ENCODE data around the gene MBP. TPM values are rescaled to one million over a fixed set of nuclear protein-coding genes. Genes with fewer than 3 reads are reported as not detected.

MBP gene
- total and polyA plus RNA-seq, 10 of the 15 experiments (the other 5 are each of a cell fraction or from before 2014, with no cell fraction given), result 12.2 to 67.8 (median 42.1) TPM

GRCh38 chr18:77095391-77096371, 36.9 kb downstream of the MBP start:
- no peak overlapping the region for H3K4me2 ChIP-seq (ENCODE audit: control insufficient read depth, insufficient read depth)
- no peak for DNase-seq (ENCODE audit: low read depth, low spot score)
- no peak overlapping the region; the same call in 1 of the 2 replicates for H3K27ac ChIP-seq (ENCODE audit: control insufficient read depth, insufficient read depth)
- FAIRE-seq, result no peak
- ChIA-PET SMC1A (ENCODE audit: uncharacterized antibody, unreplicated experiment) (interaction anchor here (0.8 to 2.4 kb wide), 11 partner anchors 10 to 131 kb away, joined by 3 to 13 read pairs (median 4); no protein-coding TSS in a partner anchor), POLR2A (interaction anchor here (1.4 to 2.1 kb wide), 3 partner anchors 29 to 34 kb away, joined by 4 to 7 read pairs (median 4); no protein-coding TSS in a partner anchor), CTCF (interaction anchor here (0.8 to 2.4 kb wide), 5 partner anchors 29 to 116 kb away, joined by 3 to 8 read pairs (median 4); no protein-coding TSS in a partner anchor), RAD21 (ENCODE audit: unreplicated experiment) (interaction anchor here (1.0 to 1.8 kb wide), 3 partner anchors 29 to 116 kb away, joined by 4 to 5 read pairs (median 4); no protein-coding TSS in a partner anchor)
- no peak for ATAC-seq
- H3K4me3 ChIP-seq, result no peak overlapping the region
- in situ Hi-C loops (cut with MboI), result no loop called here
- no peak overlapping the region for H3K9ac ChIP-seq (ENCODE audit: control insufficient read depth, insufficient read depth, low read length)
- H3K79me2 ChIP-seq (ENCODE audit: control insufficient read depth, insufficient read depth, low read length), result peaks cover 46% of the 10 kb centered on the region
- 88% methylated on average over 13 of the region's 13 CpGs for WGBS (ENCODE audit: insufficient coverage, insufficient replicate concordance, low lambda C conversion rate, missing lambda C conversion rate)
- no peaks in the 10 kb centered on the region for H3K27me3 ChIP-seq (replicated peaks in 1 of 2; ENCODE audit: control insufficient read depth in 2 of 2, insufficient read depth in 2 of 2, low read length in 1 of 2)
- peaks cover 51% of the 10 kb centered on the region for H3K4me1 ChIP-seq (ENCODE audit: control insufficient read depth, insufficient read depth, low read length)
- no peak overlapping the region for H2AFZ ChIP-seq (ENCODE audit: control insufficient read depth, low read depth, low read length)
- peak in 1 of 2 experiments; percentile 6; a peak in 1 of 4 replicates for TF ChIP-seq ETV6 (conservative IDR thresholded peaks at IDR 0.05 in 1 of 2, IDR thresholded peaks at IDR 0.05 in 1 of 2; ENCODE audit: borderline replicate concordance in 1 of 2, low read depth in 1 of 2)
- TF ChIP-seq EED (IDR thresholded peaks at IDR 0.05; ENCODE audit: low read depth), result no peak
- no peak for TF ChIP-seq NKRF (conservative IDR thresholded peaks at IDR 0.05)
- H3K9me3 ChIP-seq (replicated peaks; ENCODE audit: control insufficient read depth, insufficient read depth, low read length), result no peaks in the 10 kb centered on the region
- H4K20me1 ChIP-seq (ENCODE audit: control insufficient read depth, insufficient read depth), result no peaks in the 10 kb centered on the region
- peaks cover 21 to 27% of the 10 kb centered on the region in 2 experiments for H3K36me3 ChIP-seq (ENCODE audit: control insufficient read depth in 2 of 2, insufficient read depth in 2 of 2, low read length in 1 of 2)
- intact Hi-C loops (cut with micrococcal nuclease; ENCODE audit: unreplicated experiment), result no loop called here
- BruUV-seq (replicated peaks), result no TSS peak

Data from GM12878 (cell line).